Measurements from ENCODE around the gene HOXC9. TPM values are rescaled to one million over a fixed set of nuclear protein-coding genes. Genes with fewer than 3 reads are reported as not detected.

HOXC9 gene
- total and polyA plus RNA-seq, 9 of the 15 experiments (the other 6 are each of a cell fraction or from before 2014, with no cell fraction given) = 1.1 to 10.5 (median 9.3) TPM

- Histone ChIP-seq H3K9me1 (ENCODE audit: control insufficient read depth, insufficient read depth, low read length) (no peaks in the 10 kb centered on the region), H3K79me2 (ENCODE audit: control insufficient read depth, insufficient read depth, low read length) (no peaks in the 10 kb centered on the region), H3K4me2 (ENCODE audit: insufficient read depth, low read length) (no peak overlapping the region), H3K27me3 (ENCODE audit: control insufficient read depth in 2 of 2, insufficient read depth in 2 of 2, low read length in 2 of 2) (no peaks in the 10 kb centered on the region), H3K9me3 (replicated peaks; ENCODE audit: control insufficient read depth, insufficient read depth, low read depth, low read length) (no peaks in the 10 kb centered on the region), H3K9ac (ENCODE audit: insufficient read depth in 1 of 2, low read depth in 2 of 2, low read length in 2 of 2) (no peak overlapping the region), H3K36me3 (ENCODE audit: control insufficient read depth, insufficient read depth, low read length) (peaks cover 2% of the 10 kb centered on the region; the same call in 1 of the 3 replicates), H4K20me1 (replicated peaks; ENCODE audit: control insufficient read depth, insufficient read depth, low read length) (no peaks in the 10 kb centered on the region), H3K27ac (ENCODE audit: extremely low read depth, low read depth, low read length) (no peak overlapping the region), H3K4me1 (replicated peaks in 1 of 2; ENCODE audit: control insufficient read depth in 2 of 2, insufficient read depth in 2 of 2, low read length in 2 of 2) (peaks cover 0 to 25% of the 10 kb centered on the region in 2 experiments; a peak in 2 of 5 replicates), H3K4me3 (no peak overlapping the region), H2AFZ (ENCODE audit: low read depth, low read length) (no peak overlapping the region)
- TF ChIP-seq ILF3 (IDR thresholded peaks at IDR 0.05; ENCODE audit: borderline replicate concordance) = no peak
- no peak for TF ChIP-seq ZNF79 (CRISPR knock-in tag; IDR thresholded peaks at IDR 0.05; ENCODE audit: low read depth)
- no peak for TF ChIP-seq ZNF212 (CRISPR knock-in tag; IDR thresholded peaks at IDR 0.05)
- no peak for TF ChIP-seq CTCF (IDR thresholded peaks at IDR 0.05 in 2 of 3, conservative IDR thresholded peaks at IDR 0.05 in 1 of 3; ENCODE audit: insufficient read depth in 2 of 3, low read depth in 1 of 3, low read length in 3 of 3)
- no peak for TF ChIP-seq TFE3 (CRISPR knock-in tag; IDR thresholded peaks at IDR 0.05)
- no peak for TF ChIP-seq ZNF280A (IDR thresholded peaks at IDR 0.05; ENCODE audit: low read depth, partially characterized antibody)
- DNase-seq (ENCODE audit: extremely low read depth in 1 of 4, low spot score in 3 of 4) (no peak), FAIRE-seq (no peak), ATAC-seq (no peak)
- no TSS peak for BruUV-seq (replicated peaks)
- intact Hi-C loops (cut with micrococcal nuclease) = no loop called here
- in situ Hi-C loops (cut with MboI) = no loop called here
- 59% methylated on average over 10 of the region's 16 CpGs for whole genome bisulfite sequencing (ENCODE audit: insufficient coverage, low coverage, missing lambda C conversion rate)
- CTCF ChIA-PET (ENCODE audit: low intra/inter-chr PET ratio) = interaction anchor here (1.4 to 2.6 kb wide), 3 partner anchors 106 to 176 kb away, joined by 4 to 36 read pairs (median 17); no protein-coding TSS in a partner anchor
- POLR2A ChIA-PET = interaction anchor here (0.8 to 1.0 kb wide), 2 partner anchors 8 to 165 kb away, joined by 4 to 5 read pairs; no protein-coding TSS in a partner anchor
Observed at GRCh38 chr12:54031480-54031879, 31.5 kb downstream of the HOXC9 start.
